ENCODE results near the gene GPR37L1.

Gene GPR37L1

DNA sequence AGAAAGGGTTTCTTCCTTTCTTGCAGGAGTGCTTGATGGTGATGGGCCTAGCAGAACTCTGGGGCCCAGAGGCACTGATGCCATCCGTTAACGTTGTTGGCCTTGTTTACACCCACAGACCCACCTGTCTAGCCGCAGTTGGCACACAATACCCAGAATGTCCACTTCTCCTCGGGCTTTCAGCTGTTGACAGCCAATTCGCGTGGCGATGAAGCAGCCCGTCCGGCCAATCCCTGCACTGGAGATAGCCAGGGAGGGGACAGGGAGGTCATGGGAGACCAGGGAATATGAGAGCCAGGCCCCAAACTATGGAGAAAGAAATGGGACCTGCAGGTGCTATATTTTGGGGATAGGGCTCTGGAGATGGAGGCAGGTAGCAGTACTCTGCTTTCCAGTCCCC is 27.5 kb downstream of the GPR37L1 start:
- Histone ChIP-seq H3K9me3 (ENCODE audit: control insufficient read depth in 1 of 2, low read length in 2 of 2) (no peaks in the 10 kb centered on the region), H3K27ac (ENCODE audit: low read length) (no peak overlapping the region), H3K27me3 (ENCODE audit: low read depth, low read length) (no peaks in the 10 kb centered on the region), H3K4me3 (ENCODE audit: low read depth in 1 of 2, low read length in 2 of 2) (no peak overlapping the region), H3K4me1 (ENCODE audit: control insufficient read depth in 1 of 2, insufficient read depth in 2 of 2, low read length in 2 of 2) (peaks cover 0 to 8% of the 10 kb centered on the region in 2 donors), H3K36me3 (ENCODE audit: control insufficient read depth in 1 of 2, insufficient read depth in 2 of 2, low read length in 2 of 2) (no peaks in the 10 kb centered on the region)

- Histone ChIP-seq H3K36me3 (ENCODE audit: control insufficient read depth in 1 of 2, insufficient read depth in 2 of 2, low read length in 2 of 2) (no peaks in the 10 kb centered on the region), H3K4me1 (ENCODE audit: control insufficient read depth in 1 of 2, insufficient read depth in 2 of 2, low read length in 2 of 2) (peaks cover 0 to 7% of the 10 kb centered on the region in 2 donors), H3K9me3 (ENCODE audit: control insufficient read depth in 1 of 2, low read length in 2 of 2) (no peaks in the 10 kb centered on the region), H3K4me3 (ENCODE audit: low read depth in 1 of 2, low read length in 2 of 2) (no peak overlapping the region), H3K27me3 (ENCODE audit: low read depth, low read length) (no peaks in the 10 kb centered on the region), H3K27ac (ENCODE audit: low read length) (no peak overlapping the region)
Observed at GRCh38 chr1:202150602-202151001, 27.9 kb downstream of the GPR37L1 start.

GRCh38 chr1:202151045-202151444 is 28.3 kb downstream of the GPR37L1 start:
- H3K27me3 ChIP-seq (ENCODE audit: low read depth, low read length) = no peaks in the 10 kb centered on the region
- no peaks in the 10 kb centered on the region for H3K36me3 ChIP-seq (ENCODE audit: control insufficient read depth in 1 of 2, insufficient read depth in 2 of 2, low read length in 2 of 2)
- H3K27ac ChIP-seq (ENCODE audit: low read length) = no peak overlapping the region
- no peaks in the 10 kb centered on the region for H3K9me3 ChIP-seq (ENCODE audit: control insufficient read depth in 1 of 2, low read length in 2 of 2)
- H3K4me3 ChIP-seq (ENCODE audit: low read depth in 1 of 2, low read length in 2 of 2) = no peak overlapping the region
- peaks cover 0 to 7% of the 10 kb centered on the region in 2 donors for H3K4me1 ChIP-seq (ENCODE audit: control insufficient read depth in 1 of 2, insufficient read depth in 2 of 2, low read length in 2 of 2)

DNA sequence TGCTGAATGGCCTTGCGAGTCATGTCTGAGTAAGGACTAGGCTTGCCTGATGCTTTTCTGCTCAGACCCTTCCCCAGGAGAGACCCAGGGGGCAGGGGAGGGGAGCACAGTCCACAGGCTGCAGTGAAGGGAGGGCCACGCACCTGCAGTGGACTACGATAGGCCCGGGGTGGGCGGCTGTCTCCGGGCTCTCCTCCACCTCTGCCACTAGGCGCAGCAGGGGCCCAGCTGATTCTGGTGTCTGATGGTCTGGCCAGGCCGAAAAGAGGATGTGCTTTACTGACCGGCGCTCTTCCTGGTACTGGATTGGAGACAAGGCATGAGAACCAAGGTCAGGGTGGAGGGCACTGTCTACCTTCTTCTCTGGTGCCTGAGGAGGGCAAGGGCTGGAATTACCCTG is 29.7 kb downstream of the GPR37L1 start:
- H3K36me3 ChIP-seq (ENCODE audit: control insufficient read depth in 1 of 2, insufficient read depth in 2 of 2, low read length in 2 of 2) = no peaks in the 10 kb centered on the region

DNA sequence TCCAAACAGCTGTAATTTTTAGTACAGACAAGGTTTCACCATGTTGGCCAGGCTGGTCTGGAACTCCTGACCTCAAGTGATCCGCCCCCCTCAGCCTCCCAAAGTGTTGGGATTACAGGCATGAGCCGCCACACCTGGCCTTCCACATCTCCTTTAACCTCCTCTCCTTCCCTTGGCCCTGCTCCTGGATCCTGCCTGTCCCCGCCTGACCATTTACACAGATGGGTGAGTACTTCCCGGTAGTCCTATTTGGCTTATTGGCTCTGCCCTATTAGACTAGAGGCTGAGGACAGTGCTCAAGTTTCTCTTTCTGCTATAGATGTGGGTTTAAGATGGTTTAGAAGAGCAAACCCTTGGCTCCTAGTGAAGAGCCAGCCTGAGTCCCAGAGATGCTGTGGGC is 30.6 kb downstream of the GPR37L1 start:
- no peaks in the 10 kb centered on the region for H3K27me3 ChIP-seq (ENCODE audit: low read depth, low read length)
- no peak overlapping the region for H3K27ac ChIP-seq (ENCODE audit: low read length)
- H3K4me3 ChIP-seq (ENCODE audit: low read depth in 1 of 2, low read length in 2 of 2) = no peak overlapping the region
- H3K9me3 ChIP-seq (ENCODE audit: control insufficient read depth in 1 of 2, low read length in 2 of 2) = no peaks in the 10 kb centered on the region
- H3K36me3 ChIP-seq (ENCODE audit: control insufficient read depth in 1 of 2, insufficient read depth in 2 of 2, low read length in 2 of 2) = no peaks in the 10 kb centered on the region
- peaks cover 0 to 7% of the 10 kb centered on the region in 2 donors for H3K4me1 ChIP-seq (ENCODE audit: control insufficient read depth in 1 of 2, insufficient read depth in 2 of 2, low read length in 2 of 2)

More for the DNA sequence above, 29.7 kb downstream of the GPR37L1 start:
- Histone ChIP-seq H3K27me3 (ENCODE audit: low read depth, low read length) (no peaks in the 10 kb centered on the region), H3K9me3 (ENCODE audit: control insufficient read depth in 1 of 2, low read length in 2 of 2) (no peaks in the 10 kb centered on the region), H3K4me1 (ENCODE audit: control insufficient read depth in 1 of 2, insufficient read depth in 2 of 2, low read length in 2 of 2) (peaks cover 0 to 7% of the 10 kb centered on the region in 2 donors), H3K4me3 (ENCODE audit: low read depth in 1 of 2, low read length in 2 of 2) (no peak overlapping the region), H3K27ac (ENCODE audit: low read length) (no peak overlapping the region)

- H3K36me3 ChIP-seq (ENCODE audit: control insufficient read depth in 1 of 2, insufficient read depth in 2 of 2, low read length in 2 of 2) = no peaks in the 10 kb centered on the region
- H3K4me3 ChIP-seq (ENCODE audit: low read depth in 1 of 2, low read length in 2 of 2) = no peak overlapping the region
- H3K9me3 ChIP-seq (ENCODE audit: control insufficient read depth in 1 of 2, low read length in 2 of 2) = no peaks in the 10 kb centered on the region
- no peak overlapping the region for H3K27ac ChIP-seq (ENCODE audit: low read length)
- no peaks in the 10 kb centered on the region for H3K27me3 ChIP-seq (ENCODE audit: low read depth, low read length)
- peaks cover 0 to 7% of the 10 kb centered on the region in 2 donors for H3K4me1 ChIP-seq (ENCODE audit: control insufficient read depth in 1 of 2, insufficient read depth in 2 of 2, low read length in 2 of 2)
Observed at GRCh38 chr1:202154148-202154765, 31.5 kb downstream of the GPR37L1 start.

- Histone ChIP-seq H3K36me3 (ENCODE audit: control insufficient read depth in 1 of 2, insufficient read depth in 2 of 2, low read length in 2 of 2) (no peaks in the 10 kb centered on the region), H3K9me3 (ENCODE audit: control insufficient read depth in 1 of 2, low read length in 2 of 2) (no peaks in the 10 kb centered on the region), H3K27ac (ENCODE audit: low read length) (no peak overlapping the region)
Observed at GRCh38 chr1:202154766-202155477, 32.2 kb downstream of the GPR37L1 start.

DNA sequence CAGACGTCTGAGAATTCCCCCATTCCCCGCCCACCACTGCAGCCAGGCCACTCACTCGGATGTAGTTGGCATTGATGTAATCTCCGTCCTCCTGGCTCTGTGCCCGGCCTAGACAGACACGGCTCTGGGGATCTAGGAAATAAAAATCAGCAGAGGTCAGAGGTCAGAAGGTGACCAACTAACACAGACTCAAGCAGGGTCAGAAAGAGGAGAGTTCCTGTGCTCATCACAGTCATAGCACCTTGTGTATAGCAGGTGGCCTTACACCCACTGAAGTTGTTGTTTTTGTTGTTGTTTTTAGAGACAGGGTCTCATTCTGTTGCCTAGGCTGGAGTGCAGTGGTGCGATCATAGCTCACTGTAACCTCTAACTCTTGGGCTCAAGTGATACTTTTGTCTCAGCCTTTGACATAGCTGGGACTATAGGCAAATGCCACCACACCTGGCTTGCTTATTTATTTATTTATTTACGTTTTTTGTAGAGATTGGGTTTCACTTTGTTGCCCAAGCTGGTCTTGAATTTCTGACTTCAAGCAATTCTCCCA is 32.8 kb downstream of the GPR37L1 start:
- peaks cover 0 to 7% of the 10 kb centered on the region in 2 donors for H3K4me1 ChIP-seq (ENCODE audit: control insufficient read depth in 1 of 2, insufficient read depth in 2 of 2, low read length in 2 of 2)

More at GRCh38 chr1:202154766-202155477, 32.2 kb downstream of the GPR37L1 start:
- H3K4me1 ChIP-seq (ENCODE audit: control insufficient read depth in 1 of 2, insufficient read depth in 2 of 2, low read length in 2 of 2) = peaks cover 0 to 7% of the 10 kb centered on the region in 2 donors
- no peak overlapping the region for H3K4me3 ChIP-seq (ENCODE audit: low read depth in 1 of 2, low read length in 2 of 2)
- H3K27me3 ChIP-seq (ENCODE audit: low read depth, low read length) = no peaks in the 10 kb centered on the region

DNA sequence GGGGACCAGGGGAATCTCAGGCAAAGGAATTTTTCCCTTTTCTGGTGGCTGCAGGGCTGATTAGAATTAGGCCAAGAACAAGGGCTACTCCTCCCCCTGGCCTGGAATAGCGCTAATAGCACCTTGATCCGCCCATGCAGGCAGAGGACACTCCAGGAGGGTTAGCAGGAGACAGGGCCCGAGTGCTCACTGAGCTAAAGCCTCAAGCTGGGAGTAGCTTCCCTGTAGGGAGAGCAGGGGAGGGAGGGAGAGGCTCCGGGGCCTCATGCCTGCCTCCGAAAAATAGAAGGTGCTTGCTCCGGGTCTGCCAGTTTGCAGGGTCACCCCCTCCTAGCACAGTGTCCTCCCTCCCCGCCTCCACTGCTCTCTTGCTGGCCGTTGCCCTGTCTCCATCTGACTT is 33.9 kb downstream of the GPR37L1 start:
- H3K9me3 ChIP-seq (ENCODE audit: control insufficient read depth in 1 of 2, low read length in 2 of 2) = no peaks in the 10 kb centered on the region
- no peaks in the 10 kb centered on the region for H3K27me3 ChIP-seq (ENCODE audit: low read depth, low read length)
- H3K36me3 ChIP-seq (ENCODE audit: control insufficient read depth in 1 of 2, insufficient read depth in 2 of 2, low read length in 2 of 2) = no peaks in the 10 kb centered on the region
- H3K27ac ChIP-seq (ENCODE audit: low read length) = no peak overlapping the region
- H3K4me3 ChIP-seq (ENCODE audit: low read depth in 1 of 2, low read length in 2 of 2) = no peak overlapping the region
- H3K4me1 ChIP-seq (ENCODE audit: control insufficient read depth in 1 of 2, insufficient read depth in 2 of 2, low read length in 2 of 2) = peaks cover 0 to 7% of the 10 kb centered on the region in 2 donors

More for the DNA sequence above, 32.8 kb downstream of the GPR37L1 start:
- no peaks in the 10 kb centered on the region for H3K9me3 ChIP-seq (ENCODE audit: control insufficient read depth in 1 of 2, low read length in 2 of 2)
- no peak overlapping the region for H3K27ac ChIP-seq (ENCODE audit: low read length)
- H3K27me3 ChIP-seq (ENCODE audit: low read depth, low read length) = no peaks in the 10 kb centered on the region
- H3K4me3 ChIP-seq (ENCODE audit: low read depth in 1 of 2, low read length in 2 of 2) = no peak overlapping the region
- no peaks in the 10 kb centered on the region for H3K36me3 ChIP-seq (ENCODE audit: control insufficient read depth in 1 of 2, insufficient read depth in 2 of 2, low read length in 2 of 2)

GRCh38 chr1:202157945-202158344 is 35.2 kb downstream of the GPR37L1 start:
- Histone ChIP-seq H3K4me1 (ENCODE audit: control insufficient read depth in 1 of 2, insufficient read depth in 2 of 2, low read length in 2 of 2) (peaks cover 4 to 7% of the 10 kb centered on the region in 2 donors), H3K4me3 (ENCODE audit: low read depth in 1 of 2, low read length in 2 of 2) (no peak overlapping the region), H3K36me3 (ENCODE audit: control insufficient read depth in 1 of 2, insufficient read depth in 2 of 2, low read length in 2 of 2) (no peaks in the 10 kb centered on the region), H3K9me3 (ENCODE audit: control insufficient read depth in 1 of 2, low read length in 2 of 2) (no peaks in the 10 kb centered on the region), H3K27ac (ENCODE audit: low read length) (no peak overlapping the region), H3K27me3 (ENCODE audit: low read depth, low read length) (no peaks in the 10 kb centered on the region)

DNA sequence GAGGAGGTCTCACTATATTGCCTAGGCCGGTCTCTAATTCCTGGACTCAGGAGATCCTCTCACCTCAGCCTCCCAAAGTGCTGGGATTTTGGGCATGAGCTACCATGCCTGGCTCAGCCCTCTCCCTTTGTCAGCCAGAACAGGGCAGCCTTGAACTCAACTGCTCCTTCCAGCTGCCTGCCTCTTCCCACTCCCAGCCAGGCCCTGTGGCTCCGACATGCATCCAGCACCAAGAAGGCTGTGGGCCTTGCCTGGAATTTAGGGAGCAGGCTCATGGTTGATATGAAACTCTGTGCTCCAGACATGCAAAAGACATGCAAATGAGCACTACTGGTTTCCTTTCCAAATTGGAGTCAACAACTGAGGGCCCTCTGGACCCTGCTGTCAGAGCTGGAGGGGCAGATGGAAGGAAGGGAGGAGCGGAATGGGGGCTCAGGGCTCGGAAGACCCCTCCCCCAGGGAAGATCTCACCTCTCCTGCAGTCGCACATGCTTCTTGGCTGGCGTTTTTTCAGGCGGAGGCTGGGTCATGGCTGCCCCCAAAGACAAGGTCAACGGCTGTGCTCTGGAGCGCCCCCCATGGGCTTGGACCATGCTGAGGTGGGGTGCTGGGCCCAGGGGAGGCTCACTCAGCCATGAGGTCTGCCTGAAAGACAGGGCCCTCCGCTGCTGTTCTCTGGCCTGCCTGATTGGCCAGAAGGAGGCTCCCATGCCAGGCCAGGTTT is 36.3 kb downstream of the GPR37L1 start:
- H3K4me3 ChIP-seq (ENCODE audit: low read depth in 1 of 2, low read length in 2 of 2) = peak overlapping the region in 1 of 2 donors; percentile 39
- peaks cover 7% of the 10 kb centered on the region in 2 donors for H3K4me1 ChIP-seq (ENCODE audit: control insufficient read depth in 1 of 2, insufficient read depth in 2 of 2, low read length in 2 of 2)
- no peak overlapping the region for H3K27ac ChIP-seq (ENCODE audit: low read length)
- no peaks in the 10 kb centered on the region for H3K36me3 ChIP-seq (ENCODE audit: control insufficient read depth in 1 of 2, insufficient read depth in 2 of 2, low read length in 2 of 2)
- no peaks in the 10 kb centered on the region for H3K9me3 ChIP-seq (ENCODE audit: control insufficient read depth in 1 of 2, low read length in 2 of 2)
- no peaks in the 10 kb centered on the region for H3K27me3 ChIP-seq (ENCODE audit: low read depth, low read length)

Data from muscle layer of duodenum (tissue), 2 donors.